SK-N-SH (cell line): ENCODE measurements around the gene CALML3.

ENCODE experiments used
- CTCF ChIP-seq: fragments of 200-600 bp; sonication (generic); IDR thresholded peaks from 2 replicates; pipeline ENCODE4 v1.6.1; 2017; ENCODE audit warnings: antibody characterized with exemption, mild to moderate bottlenecking, moderate library complexity
- MAX ChIP-seq: IDR thresholded peaks from 2 replicates; pipeline ENCODE4 v1.4.0; 2012; ENCODE audit warnings: low read depth
- TCF12 ChIP-seq: IDR thresholded peaks from 2 replicates; pipeline ENCODE4 v1.4.0; 2012
- TEAD4 ChIP-seq: IDR thresholded peaks from 2 replicates; pipeline ENCODE4 v1.4.0; 2012; ENCODE audit warnings: mild to moderate bottlenecking, borderline replicate concordance; ENCODE audit not compliant: insufficient read depth

GRCh38 chr10:5571826-5572225 lies 47.1 kb downstream of the CALML3 start:
- TF ChIP-seq MAX = no peak
- TF ChIP-seq CTCF = no peak
- no peak for TF ChIP-seq TEAD4
- no peak for TF ChIP-seq TCF12
